ENCODE results near the gene BTN2A1.

DNA sequence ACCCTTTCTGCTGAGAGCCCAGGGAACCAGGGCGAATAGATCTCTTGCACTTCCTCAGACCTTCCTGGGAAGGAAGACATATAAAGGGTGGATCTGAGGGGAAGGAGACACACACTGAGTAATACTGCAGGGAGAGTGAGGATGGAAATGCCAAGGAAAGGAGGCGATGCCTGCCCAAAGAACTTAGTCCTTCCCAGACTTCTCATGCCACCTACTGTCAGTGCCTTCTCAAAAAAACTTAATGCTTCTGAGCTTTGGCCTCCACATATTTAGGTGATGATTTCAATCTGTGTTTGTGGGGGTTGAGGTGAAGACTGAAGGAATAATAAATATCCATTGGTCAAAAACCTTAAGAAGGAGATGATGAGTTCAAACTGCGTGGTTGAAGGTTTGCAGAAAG lies 46.0 kb upstream of the BTN2A1 start:
- TF ChIP-seq EP300 (IDR thresholded peaks at IDR 0.05) (no peak), POLR2A (IDR thresholded peaks at IDR 0.05) (no peak)
- TF ChIP-seq, protein P1, sequence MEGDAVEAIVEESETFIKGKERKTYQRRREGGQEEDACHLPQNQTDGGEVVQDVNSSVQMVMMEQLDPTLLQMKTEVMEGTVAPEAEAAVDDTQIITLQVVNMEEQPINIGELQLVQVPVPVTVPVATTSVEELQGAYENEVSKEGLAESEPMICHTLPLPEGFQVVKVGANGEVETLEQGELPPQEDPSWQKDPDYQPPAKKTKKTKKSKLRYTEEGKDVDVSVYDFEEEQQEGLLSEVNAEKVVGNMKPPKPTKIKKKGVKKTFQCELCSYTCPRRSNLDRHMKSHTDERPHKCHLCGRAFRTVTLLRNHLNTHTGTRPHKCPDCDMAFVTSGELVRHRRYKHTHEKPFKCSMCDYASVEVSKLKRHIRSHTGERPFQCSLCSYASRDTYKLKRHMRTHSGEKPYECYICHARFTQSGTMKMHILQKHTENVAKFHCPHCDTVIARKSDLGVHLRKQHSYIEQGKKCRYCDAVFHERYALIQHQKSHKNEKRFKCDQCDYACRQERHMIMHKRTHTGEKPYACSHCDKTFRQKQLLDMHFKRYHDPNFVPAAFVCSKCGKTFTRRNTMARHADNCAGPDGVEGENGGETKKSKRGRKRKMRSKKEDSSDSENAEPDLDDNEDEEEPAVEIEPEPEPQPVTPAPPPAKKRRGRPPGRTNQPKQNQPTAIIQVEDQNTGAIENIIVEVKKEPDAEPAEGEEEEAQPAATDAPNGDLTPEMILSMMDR (IDR thresholded peaks at IDR 0.05), result no peak

All from tibial nerve (tissue), 4 donors.